HPDE6-E6E7 (cell line): Measurements from ENCODE around the gene PDGFD.
A peak's percentile ranks its signal among the peaks of the same experiment; 100 is the strongest.

Source experiments
- DNase-seq: peaks from one replicate; pipeline ENCODE4 v3.0.0; 2011; ENCODE audit warnings: missing footprints; ENCODE audit errors: extremely low spot score

PDGFD gene

GRCh38 chr11:104000798-104001197 is 163.1 kb downstream of the PDGFD start:
- no peak for DNase-seq

DNA sequence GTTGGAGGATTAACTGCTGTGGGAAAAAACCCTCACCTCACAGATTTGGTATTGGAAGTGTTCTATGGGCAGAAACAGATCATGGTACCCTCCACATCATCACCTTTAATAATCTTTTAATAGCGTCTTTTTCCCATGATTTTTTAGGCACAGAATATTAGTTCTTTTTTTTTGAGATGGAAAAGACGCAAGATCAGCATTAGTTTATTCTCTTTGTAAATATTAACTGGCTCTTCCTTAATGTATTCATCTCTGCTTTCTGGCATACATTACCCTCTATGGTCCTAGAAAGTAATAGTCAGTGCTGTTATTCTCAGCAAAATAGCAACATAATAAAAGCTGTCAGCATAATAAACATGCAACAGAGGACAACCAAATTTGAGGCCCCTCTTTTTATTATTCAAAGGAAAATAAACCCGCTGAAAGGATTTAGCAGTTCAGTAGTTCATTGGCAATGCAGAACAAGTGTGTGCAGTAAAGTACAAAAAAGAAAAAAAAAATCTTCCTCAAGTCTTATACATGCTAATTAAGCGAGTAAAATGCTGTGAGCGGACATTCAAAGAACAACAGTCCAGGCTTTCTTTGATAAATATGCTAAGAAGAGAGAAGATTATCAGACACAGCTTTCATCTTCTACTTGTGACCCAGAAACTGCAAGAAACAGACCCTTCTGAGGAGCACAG is 165.0 kb downstream of the PDGFD start:
- no peak for DNase-seq

GRCh38 chr11:103997082-103997481 is 166.9 kb downstream of the PDGFD start:
- DNase-seq, result no peak

DNA sequence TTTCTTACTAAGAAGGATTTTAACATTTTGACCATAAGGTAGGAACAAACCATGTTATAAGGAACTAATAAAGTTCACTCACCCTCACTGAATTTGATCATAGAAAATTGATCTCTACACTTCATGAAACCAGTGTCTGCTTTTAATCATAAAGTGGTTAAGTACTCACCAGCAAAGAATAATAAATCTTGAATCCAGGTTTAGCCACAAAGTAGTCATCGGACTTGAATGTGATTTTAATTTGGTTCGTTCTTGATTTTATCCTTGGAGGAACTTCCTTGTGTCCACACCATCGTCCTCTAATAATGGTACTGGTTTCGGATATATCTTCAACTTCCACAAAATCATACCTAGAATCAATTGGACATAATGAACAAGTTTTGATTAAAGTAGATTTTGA is 168.1 kb downstream of the PDGFD start:
- no peak for DNase-seq

DNA sequence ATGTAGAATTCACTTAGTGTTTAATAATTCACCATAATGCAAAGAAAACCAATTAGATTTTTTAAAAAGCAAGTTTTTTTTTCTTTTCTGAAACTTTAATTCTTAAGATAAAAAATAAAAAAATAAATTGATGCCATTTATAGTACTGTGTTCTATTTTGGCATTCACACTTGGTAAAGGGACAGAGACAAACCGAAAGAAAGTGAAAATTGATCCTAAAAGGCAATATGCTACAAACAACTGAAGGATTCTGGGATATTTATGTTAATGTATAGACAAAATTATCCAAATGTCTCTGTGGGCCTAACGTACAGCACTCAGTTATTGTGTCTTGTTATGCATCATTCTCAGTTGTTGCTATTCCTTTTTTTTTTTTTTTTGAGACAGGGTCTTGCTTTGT is 169.4 kb downstream of the PDGFD start:
- no peak for DNase-seq

DNA sequence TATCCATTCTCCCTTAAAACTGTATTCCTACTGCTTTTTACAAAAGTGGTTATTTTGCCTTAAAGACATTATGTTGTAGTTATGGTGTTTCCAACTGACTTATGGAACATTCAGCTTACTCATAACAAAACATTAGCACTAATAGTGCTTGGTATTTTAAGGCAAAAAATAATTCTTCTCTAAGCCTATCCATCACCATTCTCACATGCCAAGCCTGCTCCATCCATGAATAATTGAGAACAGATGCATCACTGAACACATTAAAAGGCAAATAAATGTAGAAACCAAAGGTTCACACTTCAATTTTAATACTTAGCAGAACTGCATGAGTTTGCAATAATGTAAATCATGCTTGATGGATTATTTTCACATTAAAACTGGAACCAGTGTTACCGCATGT is 169.9 kb downstream of the PDGFD start:
- DNase-seq, result no peak

- no peak for DNase-seq
Measured at GRCh38 chr11:103993507-103993906, 170.4 kb downstream of the PDGFD start.

DNA sequence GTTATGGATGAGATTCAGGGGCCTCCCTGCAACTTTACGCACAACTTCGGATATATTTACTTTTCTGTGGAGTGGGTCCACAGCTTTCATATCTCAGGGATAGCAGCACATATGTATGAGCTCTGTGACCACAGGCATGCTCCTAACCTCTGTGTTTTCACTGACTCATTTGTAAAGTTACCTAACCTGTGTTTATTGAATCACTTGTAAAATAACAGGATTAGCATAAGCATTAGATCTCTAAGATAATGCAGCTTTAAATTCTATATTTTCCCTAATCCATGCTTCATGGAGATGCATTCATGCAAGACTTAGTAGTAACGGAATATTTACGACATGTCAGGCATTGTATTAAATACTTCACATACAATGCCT is 175.4 kb downstream of the PDGFD start:
- DNase-seq, result peak; percentile 31

- no peak for DNase-seq
Measured at GRCh38 chr11:103987629-103988594, 176.0 kb downstream of the PDGFD start.

GRCh38 chr11:103985041-103985440 is 178.9 kb downstream of the PDGFD start:
- DNase-seq, result no peak

- DNase-seq, result no peak
Measured at GRCh38 chr11:103980108-103980507, 183.8 kb downstream of the PDGFD start.

GRCh38 chr11:103978616-103979595 is 185.0 kb downstream of the PDGFD start:
- no peak for DNase-seq

DNA sequence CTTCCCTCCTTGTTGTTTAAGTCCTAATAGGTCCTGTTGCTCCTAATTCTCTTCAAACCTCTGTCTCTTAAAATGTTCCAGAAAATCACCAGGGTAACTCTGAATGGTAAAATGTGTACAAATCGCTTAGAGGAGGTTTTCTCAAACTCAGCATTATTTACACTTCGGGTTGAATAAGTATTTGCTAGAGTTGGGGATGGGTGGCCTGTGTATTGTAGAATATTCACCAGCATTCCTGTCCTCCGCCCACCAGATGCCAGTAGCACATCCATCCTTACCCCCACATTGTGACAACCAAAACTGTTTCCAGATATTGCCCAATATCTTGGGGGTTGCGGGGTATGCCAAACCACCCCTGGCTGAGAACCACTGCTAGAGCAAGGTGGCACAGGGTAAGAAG is 191.9 kb downstream of the PDGFD start:
- no peak for DNase-seq

DNA sequence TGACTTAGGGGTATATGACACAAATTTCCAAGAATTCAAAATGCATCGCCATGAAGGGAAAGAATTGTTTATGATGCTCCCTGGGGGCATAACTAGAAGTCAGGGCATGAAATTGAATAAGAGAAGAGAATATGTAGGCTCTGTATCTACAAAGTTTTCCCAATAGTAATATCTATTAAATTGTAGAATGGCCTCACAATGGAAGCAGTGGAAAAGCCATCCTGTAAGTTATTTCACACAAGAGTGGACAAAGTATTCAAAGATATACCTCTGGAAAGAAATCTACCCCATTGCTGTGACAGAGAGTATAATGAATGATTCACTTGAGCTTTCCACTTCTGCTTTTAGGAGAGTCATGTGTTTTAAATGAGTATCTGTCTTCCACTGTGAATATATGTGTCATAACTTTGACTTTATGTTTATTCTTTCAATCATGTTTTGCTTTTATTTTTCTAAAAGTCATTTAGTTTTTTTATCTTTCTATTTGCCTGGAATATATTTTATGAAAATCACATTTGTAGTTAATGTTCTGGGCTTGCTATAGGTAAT is 193.2 kb downstream of the PDGFD start:
- DNase-seq, result no peak

DNA sequence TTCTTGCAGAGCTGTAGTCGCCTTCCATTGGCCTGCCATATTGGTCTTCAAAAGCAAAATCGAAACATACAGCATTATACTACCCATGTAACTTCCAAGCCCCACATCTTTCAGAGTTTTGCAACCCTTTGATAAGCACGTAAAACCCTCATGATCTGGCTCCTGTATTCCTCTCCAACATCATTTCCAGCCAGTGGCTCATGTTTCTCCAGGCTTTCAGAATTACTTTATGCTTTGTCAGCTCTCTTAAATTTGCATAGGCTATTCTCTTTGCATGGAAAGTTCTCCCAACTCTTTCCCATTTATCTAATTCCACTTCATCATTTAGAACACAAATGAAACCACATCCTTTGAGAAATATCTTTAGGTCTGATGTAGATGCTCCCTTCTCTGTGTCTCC is 195.3 kb downstream of the PDGFD start:
- DNase-seq, result no peak

DNA sequence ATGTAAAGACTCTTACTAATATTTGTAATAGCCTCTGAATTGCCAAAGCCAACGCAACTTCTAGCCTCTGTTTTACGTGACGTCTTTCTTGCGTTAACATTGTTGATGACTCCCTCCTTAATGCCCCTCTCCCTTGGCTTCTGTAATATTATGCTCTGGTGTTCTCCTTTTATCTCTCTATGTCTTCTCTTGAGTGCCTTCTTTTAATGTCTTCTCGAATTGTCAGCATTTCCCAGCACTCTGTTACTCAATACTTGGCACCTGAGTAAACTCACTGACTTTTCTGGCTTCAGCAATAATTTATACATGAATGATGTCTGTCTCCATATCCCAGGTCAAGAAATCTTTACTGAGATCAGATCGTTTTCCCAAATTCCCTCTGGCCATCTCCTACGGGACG is 196.0 kb downstream of the PDGFD start:
- DNase-seq, result no peak

DNA sequence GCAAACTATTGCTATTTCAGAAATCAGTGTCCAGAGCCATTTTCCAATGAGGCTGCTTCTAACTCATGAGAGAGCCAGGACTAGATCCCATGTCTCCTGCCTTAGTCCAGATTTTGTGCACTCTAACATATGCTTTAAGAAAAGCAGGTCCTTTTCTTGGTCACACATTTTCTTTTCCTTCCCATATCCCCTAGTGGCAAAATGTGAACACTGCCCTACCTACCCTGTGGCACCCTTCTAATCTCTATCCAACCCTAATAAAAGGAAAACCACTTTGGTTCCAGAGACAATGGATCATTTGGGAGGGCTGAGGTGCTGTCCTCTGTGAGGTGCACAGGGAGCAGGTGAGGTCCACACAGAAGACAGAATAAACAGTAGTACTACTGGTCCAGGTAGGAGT is 199.6 kb downstream of the PDGFD start:
- no peak for DNase-seq

DNA sequence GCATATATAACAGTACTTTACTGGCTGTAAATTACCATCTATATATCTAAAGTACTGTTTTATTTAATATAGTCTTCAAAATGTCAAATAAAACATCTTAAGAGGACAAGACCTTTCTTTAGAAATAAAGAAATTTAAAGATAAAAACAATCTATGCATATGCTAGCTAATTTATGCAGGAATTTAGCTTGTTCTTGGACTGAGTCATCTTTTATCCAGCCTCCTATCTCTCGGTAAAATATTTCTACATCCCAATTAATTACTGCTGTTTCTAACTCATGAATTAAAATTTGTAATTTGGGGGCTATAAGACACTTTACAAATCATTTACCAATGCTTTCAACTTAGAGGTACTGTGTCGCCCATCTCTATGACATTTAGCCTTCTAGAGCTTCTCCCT is 200.3 kb downstream of the PDGFD start:
- DNase-seq, result no peak

- DNase-seq, result peak; percentile 8
Measured at GRCh38 chr11:103961010-103961409, 202.9 kb downstream of the PDGFD start.

DNA sequence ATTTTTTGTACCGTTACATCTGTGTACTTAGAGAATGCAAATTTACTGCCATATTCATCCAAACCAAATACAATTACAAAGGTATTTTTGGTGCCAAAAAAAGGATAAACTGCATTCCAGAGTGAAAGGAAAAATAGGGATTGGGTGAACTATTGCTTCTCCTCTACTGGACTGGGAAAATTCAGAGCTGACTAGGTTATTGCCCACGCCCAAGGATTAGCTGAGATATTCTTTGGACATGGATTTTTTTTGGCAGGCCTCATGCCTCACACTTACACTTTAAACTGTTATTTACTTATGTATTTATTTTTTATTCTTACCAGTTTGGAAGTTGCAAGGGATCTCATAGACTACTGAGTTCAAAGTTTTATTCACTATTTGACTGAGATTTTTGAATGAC is 203.8 kb downstream of the PDGFD start:
- DNase-seq, result no peak

GRCh38 chr11:103959279-103959942 is 204.5 kb downstream of the PDGFD start:
- no peak for DNase-seq
